ENCODE data around the gene LCN15.
"Not testable (repeated sequence)": the region's sequence is repeated elsewhere in the genome, so short reads cannot be mapped to it uniquely, and the experiment has no call there.

Gene LCN15

GRCh38 chr9:136764301-136764891, at the start of gene LCN15:
Gene LCN15 (minus strand): TSS chr9:136764518. CDS start chr9:136764488, 30 bp downstream.
- no peak for DNase-seq (ENCODE audit: low spot score)

- DNase-seq (ENCODE audit: low spot score), result no peak
Observed at GRCh38 chr9:136808806-136809158, 44.5 kb upstream of the LCN15 start.

DNA sequence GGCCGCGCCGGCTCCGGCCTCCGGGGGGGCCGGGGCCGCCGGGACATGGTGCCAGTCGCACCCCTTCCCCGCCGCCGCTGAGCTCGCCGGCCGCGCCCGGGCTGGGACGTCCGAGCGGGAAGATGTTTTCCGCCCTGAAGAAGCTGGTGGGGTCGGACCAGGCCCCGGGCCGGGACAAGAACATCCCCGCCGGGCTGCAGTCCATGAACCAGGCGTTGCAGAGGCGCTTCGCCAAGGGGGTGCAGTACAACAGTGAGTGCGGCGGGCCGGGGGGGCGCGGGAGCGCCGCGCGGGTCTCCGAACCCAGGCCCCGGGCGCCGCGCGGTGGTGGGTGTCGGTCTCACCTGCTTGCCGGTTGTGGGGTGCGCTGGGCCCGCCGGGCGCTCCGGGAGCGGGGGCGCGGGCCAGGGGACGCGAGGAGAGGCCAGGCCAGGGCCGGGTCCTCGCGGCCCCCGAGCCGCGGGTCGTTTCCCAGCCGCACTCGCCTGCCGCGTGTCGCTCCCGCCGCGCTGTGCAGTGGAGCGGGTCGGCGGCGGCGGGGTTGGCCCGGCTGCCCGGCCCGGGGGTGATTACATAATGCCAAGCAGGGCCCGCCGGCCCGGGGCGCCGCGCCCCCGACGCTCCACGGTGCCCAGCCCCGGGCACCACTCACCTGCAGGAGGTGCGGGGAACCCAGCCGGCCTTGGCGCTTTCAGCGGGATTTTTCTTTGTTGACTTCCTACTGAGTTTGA, 43.9 kb upstream of the LCN15 start:
- DNase-seq (ENCODE audit: low spot score), result no peak

DNA sequence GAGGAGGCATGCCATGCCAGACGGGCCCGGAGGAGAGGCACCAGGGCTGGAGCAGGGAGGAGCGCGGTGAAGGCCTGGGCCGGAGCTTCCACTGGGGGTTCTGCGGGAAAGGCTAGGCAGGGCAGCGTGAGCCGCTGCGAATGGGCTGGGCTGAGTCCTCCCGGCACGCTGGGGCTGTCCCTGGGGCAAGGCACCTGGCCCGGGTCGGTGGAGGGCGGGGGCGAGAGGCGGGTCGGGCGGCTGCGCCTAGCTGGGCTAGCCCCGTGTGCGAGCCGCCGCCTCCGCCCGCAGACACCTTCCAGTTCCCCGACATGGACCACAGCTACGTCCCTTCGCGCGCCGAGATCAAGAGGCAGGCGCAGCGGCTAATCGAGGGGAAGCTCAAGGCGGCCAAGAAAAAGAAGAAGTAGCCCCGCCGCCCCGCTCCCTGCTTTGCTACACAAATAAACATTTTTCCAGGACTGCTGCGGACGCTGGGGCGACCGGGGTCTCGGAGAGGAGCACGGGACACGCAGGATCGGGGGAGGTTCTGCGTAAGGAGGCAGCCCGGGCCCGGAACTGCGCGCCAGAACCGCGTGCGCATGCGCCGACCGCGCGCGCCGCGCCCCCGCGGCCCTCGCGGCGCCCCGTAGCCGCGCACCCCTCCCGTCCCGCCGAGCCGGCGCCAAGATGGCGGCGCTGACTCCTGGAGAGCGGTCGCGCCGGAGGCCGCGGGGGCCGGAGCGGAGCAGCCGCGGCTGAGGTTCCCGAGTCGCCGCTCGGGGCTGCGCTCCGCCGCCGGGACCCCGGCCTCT, 43.2 kb upstream of the LCN15 start, which contains the start of gene RABL6:
RABL6 (plus strand) TSS at position 668 of the 794 bp plus-strand sequence. CDS start 249 bp downstream, outside the sequence.
- DNase-seq (ENCODE audit: low spot score), result peak; percentile 54

- no peak for DNase-seq (ENCODE audit: low spot score)
Observed at GRCh38 chr9:136806631-136807201, 42.4 kb upstream of the LCN15 start.

DNA sequence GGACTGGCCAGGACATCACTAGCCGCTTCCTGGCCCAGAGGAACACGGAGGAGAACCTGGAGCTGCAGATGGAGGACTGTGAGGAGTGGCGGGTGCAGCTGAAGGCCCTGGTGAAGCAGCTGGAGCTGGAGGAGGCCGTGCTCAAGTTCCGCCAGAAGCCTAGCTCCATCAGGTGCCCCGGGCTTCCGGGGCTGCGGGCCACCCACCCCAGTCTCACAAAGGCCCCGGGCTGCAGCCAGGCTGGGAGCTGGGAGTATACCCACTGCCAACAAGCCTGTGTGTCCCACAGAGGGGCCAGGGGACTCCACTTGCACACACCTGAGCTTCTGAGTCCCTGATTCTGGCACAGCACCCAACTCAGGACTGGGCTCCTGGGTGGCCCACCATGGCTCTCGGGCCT, 41.7 kb upstream of the LCN15 start:
- no peak for DNase-seq (ENCODE audit: low spot score)

GRCh38 chr9:136805207-136805740, 41.0 kb upstream of the LCN15 start:
- no peak for DNase-seq (ENCODE audit: low spot score)

DNA sequence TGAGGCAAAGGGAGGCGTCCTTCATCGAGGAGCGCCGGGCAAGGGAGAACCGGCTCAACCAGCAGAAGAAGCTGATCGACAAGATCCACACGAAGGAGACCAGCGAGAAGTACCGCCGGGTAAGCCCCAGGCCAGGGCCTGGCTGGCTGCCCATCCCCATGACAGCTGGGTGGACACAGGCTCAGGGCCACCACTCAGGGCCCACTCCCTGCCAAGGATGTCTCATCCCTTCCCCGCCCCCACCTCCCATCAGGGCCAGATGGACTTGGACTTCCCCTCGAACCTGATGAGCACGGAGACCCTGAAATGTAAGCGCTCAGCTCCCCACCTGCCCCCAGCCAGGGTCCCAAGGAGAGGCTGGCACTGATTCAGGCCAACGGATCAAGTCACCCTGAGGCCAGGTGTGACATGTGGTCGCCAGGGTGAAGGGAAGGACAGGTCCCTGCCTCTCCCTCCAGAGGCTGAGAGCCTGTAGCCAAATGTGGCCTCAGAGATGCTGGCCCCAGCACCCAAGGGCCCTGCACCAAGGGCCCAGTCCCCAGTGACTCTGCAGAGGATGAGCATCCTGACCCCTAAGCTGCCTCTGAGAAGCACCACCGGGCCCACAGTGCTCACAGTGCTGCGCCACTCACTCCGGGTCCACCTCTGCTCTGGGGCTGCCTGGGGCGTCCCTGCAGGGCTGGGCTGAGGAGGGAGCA, 40.3 kb upstream of the LCN15 start:
- no peak for DNase-seq (ENCODE audit: low spot score)

GRCh38 chr9:136803551-136804508, 39.5 kb upstream of the LCN15 start:
- DNase-seq (ENCODE audit: low spot score), result peak; percentile 61

GRCh38 chr9:136803009-136803550, 38.8 kb upstream of the LCN15 start:
- not testable (repeated sequence) for DNase-seq (ENCODE audit: low spot score)

DNA sequence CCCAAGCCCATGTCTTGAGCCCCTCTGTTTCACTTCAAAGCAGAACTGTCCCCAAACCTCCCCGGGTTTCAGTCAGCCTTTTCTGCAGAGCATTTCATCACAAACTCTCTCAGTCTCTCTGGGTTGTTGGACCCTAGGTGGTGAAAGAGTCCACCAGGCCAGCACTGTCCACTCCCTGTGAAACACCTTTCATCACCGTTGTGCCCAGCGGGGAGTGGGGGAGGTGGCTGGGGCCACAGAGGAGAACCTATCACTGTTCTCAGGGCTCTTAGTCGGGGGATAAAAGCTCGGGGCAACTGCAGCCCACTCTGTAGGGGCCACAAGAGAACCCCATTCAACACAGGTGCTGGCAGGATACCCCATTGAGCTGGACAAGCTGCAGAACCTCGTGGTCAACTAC, 38.0 kb upstream of the LCN15 start:
- no peak for DNase-seq (ENCODE audit: low spot score)

GRCh38 chr9:136799854-136800657, 35.7 kb upstream of the LCN15 start:
- DNase-seq (ENCODE audit: low spot score), result peak; percentile 84

DNA sequence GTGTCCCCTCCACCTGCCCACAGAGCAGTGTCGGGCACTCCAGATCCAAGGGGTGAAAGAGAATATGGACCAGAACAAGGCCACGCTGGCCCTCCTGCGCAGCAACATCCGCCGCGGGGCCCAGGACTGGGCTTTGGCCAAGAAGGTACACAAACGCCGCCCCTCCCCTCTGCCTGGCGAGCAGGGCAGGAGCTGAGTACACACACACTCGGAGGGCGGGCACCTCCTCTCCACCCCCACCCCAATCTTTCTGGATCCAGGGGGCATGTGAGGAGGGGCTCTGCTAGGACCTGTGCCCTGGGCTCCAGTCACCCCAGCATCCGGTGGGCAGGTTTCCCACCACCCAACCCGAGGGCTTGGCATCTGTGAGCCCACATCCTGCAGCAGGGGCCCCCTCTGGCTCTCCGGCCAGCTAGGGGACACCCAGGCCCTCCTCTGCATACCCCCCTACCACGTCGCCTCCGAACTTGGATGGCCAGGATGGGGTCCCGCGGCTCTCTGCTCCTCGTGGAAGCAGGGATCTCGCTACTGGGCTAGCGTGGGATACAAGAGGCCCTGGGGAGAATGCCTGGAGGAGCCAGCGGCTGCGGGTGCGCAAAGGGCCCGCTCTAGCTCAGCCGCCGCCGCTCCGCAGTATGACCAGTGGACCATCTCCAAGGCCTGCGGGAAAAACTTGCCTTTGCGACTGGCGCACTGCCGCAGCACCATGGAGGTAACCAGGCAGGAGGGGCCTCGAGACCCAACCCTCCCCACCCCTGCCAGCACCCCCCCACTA, 34.9 kb upstream of the LCN15 start:
- no peak for DNase-seq (ENCODE audit: low spot score)

DNA sequence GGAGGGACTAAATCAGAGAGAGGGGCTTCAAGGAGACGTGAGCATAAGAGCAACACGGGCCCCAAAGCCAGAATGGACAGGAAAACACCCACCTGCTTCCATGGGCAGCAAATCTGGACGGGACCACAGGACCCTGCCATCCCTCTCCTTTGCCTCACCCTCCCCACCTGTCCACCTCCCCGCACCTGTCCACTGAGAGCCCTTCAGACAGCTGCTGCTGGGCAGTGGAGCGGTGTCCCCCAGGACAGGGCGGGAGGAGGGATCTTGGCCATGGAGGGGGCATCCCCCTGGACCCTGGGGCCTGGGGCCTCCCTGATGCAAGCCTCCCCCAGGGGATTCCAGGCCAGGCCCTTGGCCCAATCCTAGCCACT, 34.4 kb upstream of the LCN15 start:
- no peak for DNase-seq (ENCODE audit: low spot score)

DNA sequence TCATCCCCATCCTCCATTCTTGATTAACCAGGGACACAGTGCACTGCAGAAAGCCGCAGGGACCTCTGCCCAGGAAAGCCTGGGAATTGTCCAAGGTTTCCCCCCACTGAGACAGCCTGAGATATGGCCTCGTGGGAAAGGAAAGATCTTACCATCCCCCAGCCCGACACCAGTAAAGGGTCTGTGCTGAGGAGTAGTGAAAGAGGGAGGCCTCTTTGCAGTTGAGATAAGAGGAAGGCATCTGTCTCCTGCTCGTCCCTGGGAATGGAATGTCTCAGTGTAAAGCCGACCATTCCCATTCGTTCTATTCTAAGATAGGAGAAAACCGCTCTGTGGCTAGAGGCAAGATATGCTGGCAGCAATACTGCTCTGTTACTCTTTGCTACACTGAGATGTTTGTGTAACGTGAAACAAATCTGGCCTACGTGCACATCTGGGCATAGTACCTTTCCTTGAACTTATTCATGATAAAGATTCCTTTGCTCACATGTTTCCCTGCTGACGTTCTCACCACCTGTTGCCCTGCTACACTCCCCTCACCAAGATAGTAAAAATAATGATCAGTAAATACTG, 32.5 kb upstream of the LCN15 start:
- not testable (repeated sequence) for DNase-seq (ENCODE audit: low spot score)

DNA sequence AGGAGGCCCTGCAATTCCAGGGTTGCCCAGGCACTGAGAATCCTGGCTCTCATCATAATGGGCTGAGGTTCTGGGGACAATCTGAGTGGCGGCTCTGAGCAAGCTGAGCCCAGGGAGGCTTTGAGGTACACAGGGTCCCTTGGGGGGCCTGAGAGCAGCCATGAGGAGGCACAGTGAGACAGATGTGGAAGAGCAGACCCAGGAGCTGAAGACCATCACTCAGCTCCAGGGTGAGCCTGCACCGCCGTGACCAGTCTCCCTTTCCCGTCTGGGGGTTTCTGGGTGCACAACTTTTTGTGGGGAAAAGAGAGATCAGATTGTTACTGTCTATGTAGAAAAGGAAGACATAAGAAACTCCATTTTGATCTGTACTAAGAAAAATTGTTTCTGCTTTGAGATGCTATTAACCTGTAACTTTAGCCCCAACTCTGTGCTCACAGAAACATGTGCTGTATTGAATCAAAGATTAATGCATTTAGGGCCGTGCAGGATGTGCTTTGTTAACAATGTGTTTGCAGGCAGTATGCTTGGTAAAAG, 32.0 kb upstream of the LCN15 start, which contains the start of gene CCDC183:
CCDC183 (plus strand) TSS at position 101 of the 537 bp plus-strand sequence; CDS start at position 161, 60 bp downstream.
- no peak for DNase-seq (ENCODE audit: low spot score)

DNA sequence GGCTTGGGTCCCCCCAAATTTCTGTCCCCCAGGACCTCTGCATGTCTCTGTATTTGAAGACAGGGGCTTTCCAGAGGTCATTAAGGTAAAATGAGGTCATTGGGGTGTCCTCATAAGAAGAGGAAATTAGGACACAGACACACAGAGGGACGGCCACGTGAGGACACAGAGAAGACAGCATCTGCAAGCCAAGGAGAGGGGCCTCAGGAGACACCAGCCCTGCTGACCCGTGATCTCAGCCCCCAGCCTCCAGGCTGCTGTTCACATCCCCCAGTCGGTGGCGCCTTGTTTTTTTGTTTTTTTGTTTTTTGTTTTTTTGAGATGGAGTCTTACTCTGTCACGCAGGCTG, 30.7 kb upstream of the LCN15 start:
- no peak for DNase-seq (ENCODE audit: low spot score)

All from cerebellar cortex (tissue), 1 donor.